B cell (primary cell): ENCODE measurements around the gene MECR. TPM values are rescaled to one million over a fixed set of nuclear protein-coding genes. Genes with fewer than 3 reads are reported as not detected.
A peak's percentile ranks its signal among the peaks of the same experiment; 100 is the strongest.

Experiments
- ATAC-seq: fragments of 200-7000 bp; cut with Tn5 transposase; one replicate; pipeline ENCODE4 v1.10.0; 2021; ENCODE audit warnings: low read depth, mild to moderate bottlenecking, moderate number of reproducible peaks, moderate library complexity
- CTCF ChIA-PET: fragments of 350-600 bp; sonication (Branson Sonifier 250); formaldehyde crosslinking; loops from one replicate; lab custom pipeline; 2021; ENCODE audit warnings: antibody characterized with exemption, inconsistent platforms; lab: Charles Lee
- POLR2A ChIA-PET: fragments of 350-600 bp; sonication (Branson Sonifier 250); formaldehyde crosslinking; loops from one replicate; lab custom pipeline; 2021; ENCODE audit warnings: antibody characterized with exemption; lab: Charles Lee
- DNase-seq: peaks from one replicate; pipeline ENCODE4 v3.0.0; 2013
- H2AFZ ChIP-seq: 2 replicates; pipeline ENCODE4 v1.6.1; 2012; ENCODE audit warnings: mild to moderate bottlenecking, low read depth, low read length; ENCODE audit not compliant: insufficient read depth, poor library complexity, severe bottlenecking
- H3K27ac ChIP-seq, 2 donors: 1 replicate in 1 of 2; 2 replicates in 1 of 2; pipeline ENCODE4 v1.5.1; 2012 to 2013; ENCODE audit warnings: low read length in 2 of 2, mild to moderate bottlenecking in 2 of 2, moderate library complexity in 1 of 2
- H3K27me3 ChIP-seq, 4 experiments: fragments of 200-600 bp in 1 of 4; sonication (generic) in 1 of 4; replicated peaks in 1 of 4; 1 replicate in 2 of 4; 2 replicates in 2 of 4; pipeline versions ENCODE4 v1.6.1 to v1.7.0; 2013 to 2016; ENCODE audit warnings: low read length in 3 of 4, mild to moderate bottlenecking in 2 of 4, mixed read lengths in 1 of 4, moderate library complexity in 1 of 4; ENCODE audit not compliant: insufficient read depth in 4 of 4, control insufficient read depth in 3 of 4; ENCODE audit errors: control extremely low read depth in 1 of 4
- H3K36me3 ChIP-seq, 2 experiments: replicated peaks in 1 of 2; 1 replicate in 1 of 2; 2 replicates in 1 of 2; pipeline versions ENCODE4 v1.6.1 to v1.7.1; 2013; ENCODE audit warnings: low read length in 1 of 2; ENCODE audit not compliant: insufficient read depth in 2 of 2, control insufficient read depth in 1 of 2; ENCODE audit errors: control extremely low read depth in 1 of 2, extremely low read depth in 1 of 2
- H3K4me1 ChIP-seq, 2 donors: fragments of 200-600 bp in 1 of 2; sonication (generic) in 1 of 2; 1 replicate in 1 of 2; 2 replicates in 1 of 2; pipeline versions ENCODE4 v1.5.1 to v1.6.1; 2013 to 2017; ENCODE audit warnings: low read length in 2 of 2; ENCODE audit not compliant: control insufficient read depth in 2 of 2, insufficient read depth in 2 of 2
- H3K4me2 ChIP-seq: replicated peaks from 2 replicates; pipeline ENCODE3; 2012; ENCODE audit warnings: mild to moderate bottlenecking, low read depth, low read length; ENCODE audit not compliant: poor library complexity, severe bottlenecking
- H3K4me3 ChIP-seq, 5 experiments: fragments of 200-600 bp in 1 of 5; sonication (generic) in 1 of 5; 1 replicate in 3 of 5; 2 replicates in 2 of 5; pipeline versions ENCODE4 v1.5.1 to v1.7.0; 2011 to 2016; ENCODE audit warnings: low read length in 4 of 5, mild to moderate bottlenecking in 4 of 5, low read depth in 2 of 5, control low read depth in 1 of 5, moderate library complexity in 1 of 5; ENCODE audit not compliant: insufficient read depth in 1 of 5; ENCODE audit errors: control extremely low read depth in 1 of 5, extremely low read depth in 1 of 5
- H3K79me2 ChIP-seq: fragments of 200-600 bp; sonication (generic); one replicate; pipeline ENCODE4 v1.6.0; 2016; ENCODE audit warnings: low read length; ENCODE audit not compliant: control insufficient read depth, insufficient read depth
- H3K9ac ChIP-seq: fragments of 200-600 bp; sonication (generic); 2 replicates; pipeline ENCODE4 v1.6.1; 2017; ENCODE audit warnings: mild to moderate bottlenecking, low read length, moderate library complexity
- H3K9me3 ChIP-seq, 3 donors: one replicate each; pipeline versions ENCODE4 v1.6.1 to v1.7.1; 2013; ENCODE audit warnings: low read length in 2 of 3; ENCODE audit not compliant: control insufficient read depth in 2 of 3, insufficient read depth in 1 of 3; ENCODE audit errors: control extremely low read depth in 1 of 3
- H4K20me1 ChIP-seq: 2 replicates; pipeline ENCODE4 v1.6.0; 2012; ENCODE audit warnings: mild to moderate bottlenecking, low read length; ENCODE audit not compliant: insufficient read depth, control insufficient read depth, poor library complexity, severe bottlenecking
- H3K27ac Mint-ChIP-seq: one replicate; pipeline ENCODE4 v1.8.0; 2021; ENCODE audit warnings: mixed read lengths
- H3K27me3 Mint-ChIP-seq: one replicate; pipeline ENCODE4 v1.8.0; 2021; ENCODE audit warnings: mixed read lengths
- H3K4me1 Mint-ChIP-seq: one replicate; pipeline ENCODE4 v1.8.0; 2021; ENCODE audit warnings: mixed read lengths
- H3K4me3 Mint-ChIP-seq: one replicate; pipeline ENCODE4 v1.8.0; 2021; ENCODE audit warnings: mixed read lengths
- H3K9me3 Mint-ChIP-seq: one replicate; pipeline ENCODE4 v1.8.0; 2022; ENCODE audit warnings: mixed read lengths; ENCODE audit not compliant: insufficient read depth
- EZH2 ChIP-seq: IDR thresholded peaks from 2 replicates; pipeline ENCODE4 v1.6.1; 2012; ENCODE audit warnings: borderline replicate concordance, low read depth, mild to moderate bottlenecking, moderate library complexity, low read length; ENCODE audit not compliant: insufficient read depth, poor library complexity, severe bottlenecking
- WGBS: methylation state at CpG from one replicate; pipeline ENCODE4 v1.1.5; 2013; ENCODE audit warnings: missing lambda C conversion rate; ENCODE audit not compliant: insufficient coverage; 5-methylcytosine and 5-hydroxymethylcytosine counted together
- intact Hi-C: fragments of 100-400 bp; cut with micrococcal nuclease; formaldehyde crosslinking; loops from one replicate; pipeline ENCODE4 v1.10.0; 2022
- polyA plus RNA-seq: library from polyadenylated mRNA; depleted of rRNA; stranded (reverse); fragments of >200 nt; gene quantifications from 2 replicates; pipeline ENCODE4 v1.2.3, GENCODE V29; 2012
- total RNA-seq, 2 donors: library from RNA; stranded (reverse); fragments of 120-200 nt in 1 of 2; gene quantifications; 1 replicate in 1 of 2; 2 replicates in 1 of 2; pipeline versions ENCODE4 v1.2.3 to v1.2.4, GENCODE V29; 2013 to 2022
- TF ChIP-seq, protein P1 (sequence below): fragments of 200-600 bp; IDR thresholded peaks from one replicate; pipeline ENCODE4 v1.8.0; 2022; ENCODE audit warnings: antibody characterized with exemption, mild to moderate bottlenecking

The MECR gene
- total and polyA plus RNA-seq, 2 donors (not counting 1 experiment from before 2014, with no cell fraction given) = 15.9 to 16.2 TPM

DNA sequence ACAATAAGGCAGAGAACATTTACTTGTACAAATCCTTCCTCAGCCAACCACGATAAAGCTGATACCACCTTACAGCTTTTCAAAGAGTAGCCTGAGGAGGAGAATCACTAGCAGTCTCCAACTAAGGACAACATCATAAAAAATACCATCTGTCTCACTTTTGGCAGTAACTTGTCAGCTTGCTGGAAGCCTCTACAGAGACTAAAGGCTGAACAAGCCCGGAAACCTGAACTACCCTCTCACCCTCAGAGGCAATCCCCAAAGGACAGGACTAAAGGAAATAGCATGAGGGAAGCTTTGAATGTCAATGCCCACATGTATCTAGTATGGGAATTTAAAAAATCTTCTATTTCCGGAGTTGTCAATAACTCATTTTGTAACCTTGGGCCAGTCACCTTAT, 59.6 kb downstream of the MECR start:
- peak overlapping the region; percentile 39 for H3K4me2 ChIP-seq
- 27% methylated on average over 2 of the region's 3 CpGs for WGBS
- peak; percentile 56 for ATAC-seq

DNA sequence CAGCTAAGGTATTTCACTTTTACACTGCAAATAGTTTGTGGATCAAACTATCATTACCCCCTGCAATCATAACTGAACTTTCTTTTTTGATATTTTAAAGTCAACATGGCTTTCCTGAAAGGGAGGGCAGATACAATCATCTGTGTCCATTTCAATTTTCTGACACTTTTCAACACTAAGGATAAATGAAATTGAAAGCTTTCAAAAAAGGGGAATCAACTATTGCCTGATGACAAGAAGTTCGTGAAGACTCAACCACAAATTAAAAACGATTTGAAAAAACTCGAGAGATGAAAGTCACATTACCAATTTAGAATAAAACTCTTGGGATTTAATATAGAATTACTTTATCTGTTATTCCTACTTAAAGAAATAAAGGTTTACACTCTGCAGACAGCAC, 60.8 kb downstream of the MECR start:
- Mint-ChIP-seq H3K9me3 (no peaks in the 10 kb centered on the region), H3K27ac (peak overlapping the region; percentile 1), H3K4me3 (peak overlapping the region; percentile 46), H3K27me3 (no peaks in the 10 kb centered on the region), H3K4me1 (peaks cover 42% of the 10 kb centered on the region)
- H3K4me1 ChIP-seq = peaks cover 17 to 23% of the 10 kb centered on the region in 2 donors
- ChIA-PET CTCF (interaction anchor here (0.7 to 3.6 kb wide), 3 partner anchors 11 to 285 kb away, joined by 3 to 15 read pairs (median 9); partner anchors contain the start of gene SRSF4), POLR2A (interaction anchor here (3.1 kb wide), 1 partner anchor 12 kb away, joined by 9 read pairs; the partner anchor contains the start of gene SRSF4)
- no CpG with 5 or more reads among the region's 3 CpGs for WGBS
- intact Hi-C loops = no loop called here
- TF ChIP-seq, protein P1, sequence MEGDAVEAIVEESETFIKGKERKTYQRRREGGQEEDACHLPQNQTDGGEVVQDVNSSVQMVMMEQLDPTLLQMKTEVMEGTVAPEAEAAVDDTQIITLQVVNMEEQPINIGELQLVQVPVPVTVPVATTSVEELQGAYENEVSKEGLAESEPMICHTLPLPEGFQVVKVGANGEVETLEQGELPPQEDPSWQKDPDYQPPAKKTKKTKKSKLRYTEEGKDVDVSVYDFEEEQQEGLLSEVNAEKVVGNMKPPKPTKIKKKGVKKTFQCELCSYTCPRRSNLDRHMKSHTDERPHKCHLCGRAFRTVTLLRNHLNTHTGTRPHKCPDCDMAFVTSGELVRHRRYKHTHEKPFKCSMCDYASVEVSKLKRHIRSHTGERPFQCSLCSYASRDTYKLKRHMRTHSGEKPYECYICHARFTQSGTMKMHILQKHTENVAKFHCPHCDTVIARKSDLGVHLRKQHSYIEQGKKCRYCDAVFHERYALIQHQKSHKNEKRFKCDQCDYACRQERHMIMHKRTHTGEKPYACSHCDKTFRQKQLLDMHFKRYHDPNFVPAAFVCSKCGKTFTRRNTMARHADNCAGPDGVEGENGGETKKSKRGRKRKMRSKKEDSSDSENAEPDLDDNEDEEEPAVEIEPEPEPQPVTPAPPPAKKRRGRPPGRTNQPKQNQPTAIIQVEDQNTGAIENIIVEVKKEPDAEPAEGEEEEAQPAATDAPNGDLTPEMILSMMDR = no peak
- no peak for TF ChIP-seq EZH2
- peaks cover 100% of the 10 kb centered on the region for H3K79me2 ChIP-seq
- ATAC-seq (no peak), DNase-seq (no peak)
- peaks cover 20 to 44% of the 10 kb centered on the region in 2 experiments for H3K36me3 ChIP-seq
- no peak overlapping the region for H3K9ac ChIP-seq
- no peak overlapping the region for H3K4me3 ChIP-seq
- H3K4me2 ChIP-seq = peak overlapping the region; percentile 39
- no peaks in the 10 kb centered on the region for H3K9me3 ChIP-seq
- H2AFZ ChIP-seq = no peak overlapping the region
- H4K20me1 ChIP-seq = peaks cover 97% of the 10 kb centered on the region
- peak overlapping the region in 1 of 2 donors; percentile 5 for H3K27ac ChIP-seq
- no peaks in the 10 kb centered on the region for H3K27me3 ChIP-seq

More for the DNA sequence above, 59.6 kb downstream of the MECR start:
- Mint-ChIP-seq H3K4me3 (peak overlapping the region; percentile 60), H3K4me1 (peaks cover 43% of the 10 kb centered on the region), H3K9me3 (no peaks in the 10 kb centered on the region), H3K27me3 (no peaks in the 10 kb centered on the region), H3K27ac (no peak overlapping the region)
- ChIA-PET POLR2A (interaction anchor here (0.6 to 3.1 kb wide), 2 partner anchors 10 to 309 kb away, joined by 3 to 9 read pairs; partner anchors contain the start of gene SRSF4), CTCF (interaction anchor here (1.2 to 3.6 kb wide), 3 partner anchors 10 to 140 kb away, joined by 3 to 15 read pairs (median 9); partner anchors contain the start of gene SRSF4)
- Histone ChIP-seq H3K9me3 (no peaks in the 10 kb centered on the region), H3K27ac (peak overlapping the region in 1 of 2 donors; percentile 5), H3K4me1 (peaks cover 17 to 23% of the 10 kb centered on the region in 2 donors), H3K27me3 (no peaks in the 10 kb centered on the region), H2AFZ (no peak overlapping the region), H3K36me3 (peaks cover 12 to 33% of the 10 kb centered on the region in 2 experiments), H3K4me3 (no peak overlapping the region), H4K20me1 (peaks cover 95% of the 10 kb centered on the region), H3K9ac (no peak overlapping the region), H3K79me2 (peaks cover 98% of the 10 kb centered on the region)
- intact Hi-C loops = no loop called here
- no peak for DNase-seq
- no peak for TF ChIP-seq EZH2
- TF ChIP-seq, protein P1 = no peak
